Neural crest cell (in vitro differentiated cells): Measurements from ENCODE around the gene CAPN12. TPM values are rescaled to one million over a fixed set of nuclear protein-coding genes. Genes with fewer than 3 reads are reported as not detected.

Source experiments
- DNase-seq: peaks from one replicate; pipeline ENCODE4 v3.0.0; 2021; ENCODE audit warnings: low read depth, mixed read lengths, low spot score
- H3K27ac Mint-ChIP-seq: one replicate; pipeline ENCODE4 v1.8.0; 2021; ENCODE audit warnings: mild to moderate bottlenecking, mixed read lengths; ENCODE audit not compliant: unreplicated experiment
- H3K27me3 Mint-ChIP-seq: 2 replicates; pipeline ENCODE4 v1.8.0; 2021; ENCODE audit warnings: low read depth, mild to moderate bottlenecking, mixed read lengths
- H3K36me3 Mint-ChIP-seq: 2 replicates; pipeline ENCODE4 v1.8.0; 2021; ENCODE audit warnings: low read depth, mild to moderate bottlenecking, mixed read lengths
- H3K4me1 Mint-ChIP-seq: 2 replicates; pipeline ENCODE4 v1.8.0; 2021; ENCODE audit warnings: mixed read lengths
- H3K4me3 Mint-ChIP-seq: one replicate; pipeline ENCODE4 v1.8.0; 2021; ENCODE audit warnings: mild to moderate bottlenecking, mixed read lengths
- H3K9me3 Mint-ChIP-seq: 2 replicates; pipeline ENCODE4 v1.8.0; 2021; ENCODE audit warnings: mixed read lengths
- total RNA-seq: library from RNA; stranded (reverse); gene quantifications from 2 replicates; pipeline ENCODE4 v1.2.1, GENCODE V29; 2021
- TF ChIP-seq, protein P1 (sequence below): fragments of 200-600 bp; sonication (generic); conservative IDR thresholded peaks from 2 replicates; pipeline ENCODE4 v1.5.0; 2021; ENCODE audit warnings: antibody characterized with exemption, mild to moderate bottlenecking

CAPN12 gene
- total RNA-seq, 1 donor from 2014 or later, result not detected

DNA sequence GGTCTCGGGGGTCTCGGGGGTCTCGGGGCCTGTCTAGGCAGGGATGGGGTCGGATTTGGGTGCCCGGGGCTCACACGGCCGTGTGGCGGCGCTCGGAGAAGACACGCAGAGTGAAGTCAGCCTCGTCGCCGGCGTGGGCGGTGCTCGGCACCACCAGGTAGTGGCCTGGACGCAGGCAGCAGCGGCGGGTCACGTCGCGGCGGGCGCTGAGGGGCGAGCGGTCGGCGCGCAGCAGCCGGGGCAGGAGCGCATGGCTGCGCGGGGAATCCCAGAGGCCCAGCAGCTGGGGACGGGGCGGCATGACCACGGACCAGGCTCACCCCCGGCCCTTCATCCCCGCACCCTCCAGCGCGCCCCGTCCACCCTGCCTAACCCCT is 8.2 kb downstream of the CAPN12 start:
- Mint-ChIP-seq H3K36me3 (peaks cover 2% of the 10 kb centered on the region), H3K9me3 (no peaks in the 10 kb centered on the region), H3K27me3 (peaks cover 35% of the 10 kb centered on the region), H3K4me3 (no peak overlapping the region), H3K27ac (no peak overlapping the region), H3K4me1 (peaks cover 11% of the 10 kb centered on the region)
- TF ChIP-seq, protein P1, sequence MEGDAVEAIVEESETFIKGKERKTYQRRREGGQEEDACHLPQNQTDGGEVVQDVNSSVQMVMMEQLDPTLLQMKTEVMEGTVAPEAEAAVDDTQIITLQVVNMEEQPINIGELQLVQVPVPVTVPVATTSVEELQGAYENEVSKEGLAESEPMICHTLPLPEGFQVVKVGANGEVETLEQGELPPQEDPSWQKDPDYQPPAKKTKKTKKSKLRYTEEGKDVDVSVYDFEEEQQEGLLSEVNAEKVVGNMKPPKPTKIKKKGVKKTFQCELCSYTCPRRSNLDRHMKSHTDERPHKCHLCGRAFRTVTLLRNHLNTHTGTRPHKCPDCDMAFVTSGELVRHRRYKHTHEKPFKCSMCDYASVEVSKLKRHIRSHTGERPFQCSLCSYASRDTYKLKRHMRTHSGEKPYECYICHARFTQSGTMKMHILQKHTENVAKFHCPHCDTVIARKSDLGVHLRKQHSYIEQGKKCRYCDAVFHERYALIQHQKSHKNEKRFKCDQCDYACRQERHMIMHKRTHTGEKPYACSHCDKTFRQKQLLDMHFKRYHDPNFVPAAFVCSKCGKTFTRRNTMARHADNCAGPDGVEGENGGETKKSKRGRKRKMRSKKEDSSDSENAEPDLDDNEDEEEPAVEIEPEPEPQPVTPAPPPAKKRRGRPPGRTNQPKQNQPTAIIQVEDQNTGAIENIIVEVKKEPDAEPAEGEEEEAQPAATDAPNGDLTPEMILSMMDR, result no peak
- DNase-seq, result no peak

DNA sequence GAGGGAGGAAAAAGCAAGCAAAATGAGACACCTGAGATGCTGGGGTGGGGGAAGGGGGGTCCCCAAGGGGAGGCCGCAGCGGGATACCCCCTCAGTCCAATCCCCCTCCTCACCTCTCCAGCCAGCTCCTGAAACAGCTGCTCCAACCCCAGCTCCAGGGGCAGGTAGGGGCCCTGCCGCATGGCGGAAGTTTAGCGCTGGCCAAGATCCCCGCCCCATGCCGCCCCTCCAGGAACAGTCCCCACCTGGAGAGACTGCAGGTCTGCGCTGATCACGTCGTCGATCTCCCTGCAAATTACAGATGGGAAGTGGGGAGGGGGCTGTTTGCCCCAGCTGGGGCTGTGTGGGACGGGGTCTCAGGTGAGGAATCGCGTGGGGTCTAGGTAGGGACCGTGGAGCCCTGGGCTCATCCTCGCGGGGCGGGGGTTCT is 9.0 kb downstream of the CAPN12 start:
- TF ChIP-seq, protein P1, result no peak
- H3K4me3 Mint-ChIP-seq, result peak overlapping the region; percentile 68
- no peaks in the 10 kb centered on the region for H3K9me3 Mint-ChIP-seq
- H3K4me1 Mint-ChIP-seq, result peaks cover 11% of the 10 kb centered on the region
- no peak overlapping the region for H3K27ac Mint-ChIP-seq
- H3K36me3 Mint-ChIP-seq, result peaks cover 2% of the 10 kb centered on the region
- peaks cover 35% of the 10 kb centered on the region for H3K27me3 Mint-ChIP-seq
- DNase-seq, result no peak

DNA sequence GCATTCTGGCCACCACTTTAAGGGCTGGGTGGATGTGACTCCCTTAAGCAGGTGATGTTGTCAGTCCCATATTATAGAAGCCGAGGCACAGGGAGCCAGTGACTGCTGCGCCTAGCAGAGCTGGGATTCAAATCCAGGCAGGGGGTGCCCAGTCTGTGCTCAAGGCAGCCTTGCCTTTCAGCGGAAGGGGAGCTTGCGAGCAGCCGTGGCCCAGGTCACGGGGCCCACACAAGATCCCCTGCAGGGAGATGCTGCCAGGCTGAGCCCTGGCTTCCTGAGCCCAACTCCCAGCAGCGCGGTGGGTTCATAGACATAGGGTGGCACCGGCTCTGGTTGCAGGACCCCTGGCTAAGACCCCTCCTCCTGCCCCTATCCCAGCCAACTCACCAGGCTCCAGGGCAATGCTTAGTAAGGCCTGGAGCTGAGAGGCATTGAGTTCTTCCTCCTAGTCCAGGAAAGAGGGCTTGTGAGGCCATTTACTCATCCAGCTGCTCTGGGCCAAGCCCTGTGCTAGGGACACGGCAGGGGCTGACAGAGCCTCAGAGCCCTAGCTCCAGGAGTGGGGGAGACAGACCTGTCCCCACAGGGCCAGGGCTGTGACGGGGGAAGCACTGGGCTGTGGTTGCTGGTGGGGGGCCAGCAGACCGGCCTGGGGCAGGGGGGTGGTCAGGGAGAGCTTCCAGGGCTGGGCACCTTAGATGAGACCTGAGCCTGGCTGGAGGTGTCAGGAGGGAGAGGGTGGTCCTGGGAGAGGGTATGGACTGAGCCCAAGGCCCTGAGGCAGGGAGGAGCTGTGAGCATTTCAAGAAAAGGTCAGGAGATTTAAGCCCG is 9.6 kb downstream of the CAPN12 start:
- TF ChIP-seq, protein P1, result no peak
- H3K27me3 Mint-ChIP-seq, result peaks cover 32% of the 10 kb centered on the region
- DNase-seq, result no peak
- H3K4me1 Mint-ChIP-seq, result peaks cover 13% of the 10 kb centered on the region
- peaks cover 5% of the 10 kb centered on the region for H3K36me3 Mint-ChIP-seq
- H3K27ac Mint-ChIP-seq, result no peak overlapping the region
- H3K4me3 Mint-ChIP-seq, result peak overlapping the region; percentile 68
- H3K9me3 Mint-ChIP-seq, result no peaks in the 10 kb centered on the region

DNA sequence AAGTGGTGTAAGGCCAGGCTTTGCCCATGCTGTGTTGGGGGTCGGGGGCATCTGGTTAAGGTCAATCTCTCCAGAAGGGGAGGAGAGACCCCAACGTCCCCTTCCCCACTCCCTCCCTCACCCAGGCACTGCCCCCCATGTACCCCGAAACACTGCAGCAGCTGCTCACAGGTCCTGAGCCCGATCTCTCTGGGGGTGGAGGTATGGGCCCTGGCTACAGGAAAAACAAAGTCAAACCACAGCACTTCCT is 10.2 kb downstream of the CAPN12 start:
- Mint-ChIP-seq H3K4me3 (no peak overlapping the region), H3K4me1 (peaks cover 16% of the 10 kb centered on the region), H3K27me3 (peaks cover 31% of the 10 kb centered on the region), H3K36me3 (peaks cover 7% of the 10 kb centered on the region), H3K9me3 (no peaks in the 10 kb centered on the region), H3K27ac (no peak overlapping the region)
- DNase-seq, result no peak
- TF ChIP-seq, protein P1, result no peak

DNA sequence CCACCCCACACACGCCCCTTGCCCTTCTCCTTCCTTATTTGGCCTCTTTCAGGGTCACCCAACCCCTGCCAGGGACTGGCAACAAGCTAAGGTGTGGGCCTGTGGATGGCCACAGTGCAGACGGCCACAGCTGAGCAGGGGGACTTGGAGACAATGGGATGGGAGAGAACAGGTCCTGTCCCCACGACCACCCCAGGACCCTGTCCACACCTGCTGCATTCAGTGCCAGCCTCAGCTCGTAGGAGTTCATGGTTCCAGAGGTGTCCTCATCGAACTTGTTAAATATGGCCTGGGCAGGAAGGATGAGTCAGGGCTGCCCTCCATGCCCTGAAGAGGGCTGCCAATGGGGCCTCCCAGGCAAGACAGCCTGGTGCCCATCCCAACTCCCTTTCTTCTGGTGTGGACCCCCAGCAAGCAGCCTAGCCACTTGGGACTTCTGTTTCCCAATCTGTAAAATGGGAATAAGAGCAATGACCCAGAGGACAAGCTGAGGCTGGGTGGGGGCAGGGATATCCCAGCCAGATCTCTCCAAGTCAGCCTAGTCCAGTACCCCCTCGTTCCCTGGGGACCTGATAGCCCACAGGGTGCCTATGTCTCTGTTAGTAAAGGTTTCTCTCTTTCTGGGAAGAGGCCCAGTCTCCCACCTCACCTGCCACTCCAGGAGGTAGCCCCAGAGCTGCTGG is 10.6 kb downstream of the CAPN12 start:
- H3K4me1 Mint-ChIP-seq, result peaks cover 16% of the 10 kb centered on the region
- H3K9me3 Mint-ChIP-seq, result no peaks in the 10 kb centered on the region
- peak overlapping the region; percentile 27 for H3K4me3 Mint-ChIP-seq
- TF ChIP-seq, protein P1, result no peak
- H3K27me3 Mint-ChIP-seq, result peaks cover 31% of the 10 kb centered on the region
- no peak for DNase-seq
- H3K36me3 Mint-ChIP-seq, result peaks cover 7% of the 10 kb centered on the region
- no peak overlapping the region for H3K27ac Mint-ChIP-seq
